Pancreas (tissue), 10 donors: ENCODE measurements around the gene NRXN2. TPM values are rescaled to one million over a fixed set of nuclear protein-coding genes. Genes with fewer than 3 reads are reported as not detected.

ENCODE experiments used
- ATAC-seq, 4 donors: fragments of 200-7000 bp; cut with Tn5 transposase; one replicate each; pipeline versions ENCODE4 v1.8.0 to v1.9.1; 2020; ENCODE audit warnings: mild to moderate bottlenecking in 4 of 4, moderate library complexity in 4 of 4
- DNase-seq, 6 donors: peaks; one replicate each; pipeline ENCODE4 v3.0.0-alpha.2; 2020
- FAIRE-seq: peaks from 2 replicates; lab custom pipeline; 2012; peaks lifted over from hg19 to GRCh38; lab: Jason Lieb, UNC
- H3K27ac ChIP-seq, 4 donors: fragments of 200-600 bp; sonication (generic); 1 replicate in 3 of 4; 2 replicates in 1 of 4; pipeline versions ENCODE4 v1.5.0 to v1.8.0; 2020
- H3K27me3 ChIP-seq, 4 donors: fragments of 200-600 bp; one replicate each; pipeline ENCODE4 v1.8.0; 2021
- H3K36me3 ChIP-seq, 3 donors: fragments of 200-600 bp; sonication (generic) in 1 of 3; one replicate each; pipeline versions ENCODE4 v1.5.0 to v1.8.0; 2020 to 2021
- H3K4me1 ChIP-seq, 3 donors: fragments of 200-600 bp; one replicate each; pipeline ENCODE4 v1.8.0; 2021
- H3K4me3 ChIP-seq, 4 donors: fragments of 200-600 bp; sonication (generic) in 2 of 4; one replicate each; pipeline versions ENCODE4 v1.5.0 to v1.8.0; 2020 to 2021
- H3K9me3 ChIP-seq, 4 donors: fragments of 200-600 bp; one replicate each; pipeline ENCODE4 v1.8.0; 2021
- WGBS, 2 donors: extraction: QIAGEN DNeasy Blood & Tissue Kit; methylation state at CpG; one replicate each; pipeline ENCODE4 v1.1.7; 2013; 5-methylcytosine and 5-hydroxymethylcytosine counted together
- intact Hi-C, 3 donors: fragments of 100-400 bp; cut with DNase I; formaldehyde crosslinking; loops; one replicate each; pipeline versions ENCODE4 v1.11.1 to v1.14.2; 2022
- polyA plus RNA-seq, 2 donors: library from polyadenylated mRNA; stranded (reverse); fragments of 200-250 nt; gene quantifications; one replicate each; pipeline ENCODE4 v1.2.3, GENCODE V29; 2013
- total RNA-seq, 6 donors: library from RNA; stranded (reverse); fragmentation: NEBNext Ultra II Directional in 4 of 6; extraction: Animal tissue kit (Norgen Biotek cat#: 25700) in 4 of 6; gene quantifications; one replicate each; pipeline versions ENCODE4 v1.2.1 to v1.2.4, GENCODE V29; 2021 to 2023
- TF ChIP-seq, protein P1 (sequence below), 4 donors: fragments of 200-600 bp; sonication (generic) in 3 of 4; IDR thresholded peaks; one replicate each; pipeline versions ENCODE4 v1.5.0 to v1.8.0; 2021; ENCODE audit warnings: antibody characterized with exemption in 4 of 4
- donor health status: healthy with polysubstance abuse.
- donor health status: DM: no; HTN: no; CAD: no; lungs with moderate emphysema.
- donor health status: DM: no; HTN: no; CAD: no.
- donor health status: control.
- donor health status: control.
- donor health status: Bipolar disorder and iron deficiency.
- donor health status: DM: yes; HTN: yes; CAD: no.
- donor health status: DM: no; HTN: no; CAD: no.
- donor health status: DM: no; HTN: no; CAD: no.
- donor health status: DM: yes; HTN: yes; CAD: no.

NRXN2 gene
- total and polyA plus RNA-seq, 8 donors = 0.69 to 10.8 (median 2.1) TPM

DNA sequence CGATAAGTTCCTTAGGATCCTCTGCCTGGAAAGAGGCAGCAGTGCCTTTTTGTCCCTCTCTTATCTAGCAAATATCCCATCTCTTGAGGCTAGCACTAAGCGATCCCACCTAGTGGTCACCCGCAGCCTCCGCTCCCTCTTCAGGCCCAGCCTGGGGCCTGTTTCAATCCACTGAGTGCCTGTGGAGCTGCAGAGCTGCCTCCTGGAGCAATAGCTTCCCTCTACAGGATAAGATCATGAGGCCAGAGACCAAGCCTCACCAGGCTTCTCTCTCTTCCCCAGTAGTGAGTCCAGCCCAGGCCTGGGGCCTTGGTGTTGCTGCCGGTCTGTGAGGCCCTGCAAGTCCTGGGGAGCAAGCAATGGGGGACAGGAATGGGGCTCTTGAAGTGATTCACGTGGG, 66.1 kb downstream of the NRXN2 start:
- Histone ChIP-seq H3K36me3 (no peaks in the 10 kb centered on the region), H3K4me1 (no peaks in the 10 kb centered on the region), H3K27ac (no peak overlapping the region), H3K9me3 (no peaks in the 10 kb centered on the region), H3K27me3 (no peaks in the 10 kb centered on the region), H3K4me3 (no peak overlapping the region)
- intact Hi-C loops = loop anchor here in 1 of 3 donors (10.0 kb wide), 1 partner anchor 162 kb away; no protein-coding TSS in a partner anchor
- WGBS, 2 donors = 88 to 96% methylated on average over 6 of the region's 6 CpGs
- TF ChIP-seq, protein P1, sequence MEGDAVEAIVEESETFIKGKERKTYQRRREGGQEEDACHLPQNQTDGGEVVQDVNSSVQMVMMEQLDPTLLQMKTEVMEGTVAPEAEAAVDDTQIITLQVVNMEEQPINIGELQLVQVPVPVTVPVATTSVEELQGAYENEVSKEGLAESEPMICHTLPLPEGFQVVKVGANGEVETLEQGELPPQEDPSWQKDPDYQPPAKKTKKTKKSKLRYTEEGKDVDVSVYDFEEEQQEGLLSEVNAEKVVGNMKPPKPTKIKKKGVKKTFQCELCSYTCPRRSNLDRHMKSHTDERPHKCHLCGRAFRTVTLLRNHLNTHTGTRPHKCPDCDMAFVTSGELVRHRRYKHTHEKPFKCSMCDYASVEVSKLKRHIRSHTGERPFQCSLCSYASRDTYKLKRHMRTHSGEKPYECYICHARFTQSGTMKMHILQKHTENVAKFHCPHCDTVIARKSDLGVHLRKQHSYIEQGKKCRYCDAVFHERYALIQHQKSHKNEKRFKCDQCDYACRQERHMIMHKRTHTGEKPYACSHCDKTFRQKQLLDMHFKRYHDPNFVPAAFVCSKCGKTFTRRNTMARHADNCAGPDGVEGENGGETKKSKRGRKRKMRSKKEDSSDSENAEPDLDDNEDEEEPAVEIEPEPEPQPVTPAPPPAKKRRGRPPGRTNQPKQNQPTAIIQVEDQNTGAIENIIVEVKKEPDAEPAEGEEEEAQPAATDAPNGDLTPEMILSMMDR (IDR thresholded peaks at IDR 0.05) = no peak
- no peak for DNase-seq
- no peak for ATAC-seq
- FAIRE-seq = no peak

DNA sequence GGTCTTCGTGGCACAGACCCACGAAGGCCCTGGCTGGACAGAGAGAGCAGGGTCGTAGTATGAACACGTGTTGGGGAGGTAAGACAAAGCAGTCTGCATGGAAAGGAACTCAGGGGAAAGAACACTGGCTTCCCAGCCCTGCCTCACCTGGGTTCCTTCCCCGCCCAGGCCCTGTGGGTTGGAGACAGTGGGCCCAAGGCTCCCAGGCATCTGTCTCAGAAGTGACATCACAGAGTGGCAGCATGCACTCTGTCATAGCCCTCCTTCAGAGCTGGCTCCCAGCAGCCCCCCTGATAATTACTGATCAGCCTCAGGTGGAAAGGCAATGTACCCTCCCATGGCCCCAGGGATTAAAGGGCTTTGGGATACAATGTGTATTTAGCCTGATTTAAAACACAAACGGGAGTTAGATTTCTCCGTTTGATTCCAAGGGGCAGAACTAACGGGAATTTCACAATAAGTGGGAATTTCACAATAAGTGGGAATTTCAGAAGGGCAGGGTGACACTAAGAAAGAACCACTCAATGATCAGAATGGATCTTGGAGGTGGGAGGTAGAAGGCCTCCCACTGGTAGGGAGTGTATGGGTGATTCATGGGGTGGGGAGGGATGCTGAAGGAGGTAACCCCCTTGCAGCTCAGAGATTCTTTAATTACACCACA, 66.9 kb downstream of the NRXN2 start:
- H3K27me3 ChIP-seq = no peaks in the 10 kb centered on the region
- ATAC-seq = no peak
- no peaks in the 10 kb centered on the region for H3K36me3 ChIP-seq
- TF ChIP-seq, protein P1 (IDR thresholded peaks at IDR 0.05) = no peak
- no peak for DNase-seq
- intact Hi-C loops = loop anchor here in 1 of 3 donors (10.0 kb wide), 1 partner anchor 161 kb away; no protein-coding TSS in a partner anchor
- no peaks in the 10 kb centered on the region for H3K4me1 ChIP-seq
- H3K27ac ChIP-seq = no peak overlapping the region
- H3K4me3 ChIP-seq = no peak overlapping the region
- H3K9me3 ChIP-seq = no peaks in the 10 kb centered on the region
- FAIRE-seq = no peak
- 63 to 86% methylated on average over 8 of the region's 8 CpGs for WGBS, 2 donors

DNA sequence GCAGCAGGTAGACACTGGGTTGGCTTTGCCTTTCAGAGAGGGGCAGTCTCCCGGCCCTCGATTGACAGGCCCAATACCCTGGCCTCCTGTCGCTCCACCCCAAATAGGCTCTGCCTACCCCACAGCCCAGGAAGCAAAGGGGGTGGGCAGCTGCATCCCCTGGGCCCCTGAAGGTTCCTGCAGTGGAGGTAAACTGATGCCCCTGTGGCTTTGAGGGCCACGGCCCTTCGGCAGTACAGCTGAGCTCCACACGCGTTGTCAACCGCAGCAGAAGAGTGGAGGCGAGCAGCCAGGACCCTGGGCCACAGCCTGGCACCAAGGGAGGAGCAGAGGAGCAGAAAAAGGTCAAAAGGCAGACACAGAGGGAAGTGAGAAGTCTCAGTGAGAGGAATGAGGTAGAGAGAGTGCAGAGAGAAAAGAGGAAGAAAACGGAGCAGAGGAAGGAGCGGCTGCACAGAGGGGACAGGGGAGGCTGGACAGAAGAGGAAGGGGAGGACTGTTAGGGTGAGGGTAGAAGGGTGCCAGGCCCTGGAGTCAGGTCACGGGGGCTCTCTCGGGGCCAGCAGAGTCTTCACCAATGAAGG, 67.9 kb downstream of the NRXN2 start:
- Histone ChIP-seq H3K27me3 (no peaks in the 10 kb centered on the region), H3K27ac (peak overlapping the region in 1 of 4 donors; percentile 23), H3K4me3 (no peak overlapping the region), H3K4me1 (no peaks in the 10 kb centered on the region), H3K36me3 (no peaks in the 10 kb centered on the region), H3K9me3 (no peaks in the 10 kb centered on the region)
- no peak for DNase-seq
- WGBS, 2 donors = 70 to 78% methylated on average over 13 of the region's 13 CpGs
- no peak for FAIRE-seq
- TF ChIP-seq, protein P1 (IDR thresholded peaks at IDR 0.05) = no peak
- intact Hi-C loops = loop anchor here in 2 of 3 donors (5.0 to 10.0 kb wide), 2 partner anchors 103 to 160 kb away; no protein-coding TSS in a partner anchor
- peak in 2 of 4 donors; percentile 17 to 63 for ATAC-seq

- Histone ChIP-seq H3K36me3 (no peaks in the 10 kb centered on the region), H3K9me3 (no peaks in the 10 kb centered on the region), H3K27ac (peak overlapping the region in 1 of 4 donors; percentile 23), H3K27me3 (no peaks in the 10 kb centered on the region), H3K4me3 (no peak overlapping the region), H3K4me1 (peaks cover 0 to 4% (median 0%) of the 10 kb centered on the region in 3 donors)
- 85 to 94% methylated on average over 4 of the region's 4 CpGs for WGBS, 2 donors
- ATAC-seq = no peak
- intact Hi-C loops = loop anchor here in 2 of 3 donors (5.0 to 10.0 kb wide), 2 partner anchors 102 to 160 kb away; no protein-coding TSS in a partner anchor
- no peak for DNase-seq
- TF ChIP-seq, protein P1 (IDR thresholded peaks at IDR 0.05) = no peak
- no peak for FAIRE-seq
These were observed 68.6 kb downstream of the NRXN2 start for GRCh38 chr11:64654439-64654838.
